ENCODE measurements around the gene TTC28. TPM values are rescaled to one million over a fixed set of nuclear protein-coding genes. Genes with fewer than 3 reads are reported as not detected.

TTC28 gene
- total RNA-seq, 1 donor from 2014 or later, result 1.3 TPM

GRCh38 chr22:28143961-28144745, 535.5 kb downstream of the TTC28 start:
- no peaks in the 10 kb centered on the region for H3K9me3 Mint-ChIP-seq
- intact Hi-C loops (cut with micrococcal nuclease), result no loop called here

GRCh38 chr22:28143241-28143865, 536.3 kb downstream of the TTC28 start:
- H3K9me3 Mint-ChIP-seq, result no peaks in the 10 kb centered on the region
- no peak overlapping the region for H3K4me3 Mint-ChIP-seq
- intact Hi-C loops (cut with micrococcal nuclease), result no loop called here
- DNase-seq, result no peak
- H3K27ac Mint-ChIP-seq, result no peak overlapping the region
- no peaks in the 10 kb centered on the region for H3K36me3 Mint-ChIP-seq (ENCODE audit: low read depth)
- no peaks in the 10 kb centered on the region for H3K4me1 Mint-ChIP-seq
- H3K27me3 Mint-ChIP-seq, result peaks cover 9% of the 10 kb centered on the region

More at GRCh38 chr22:28143961-28144745, 535.5 kb downstream of the TTC28 start:
- no peaks in the 10 kb centered on the region for H3K36me3 Mint-ChIP-seq (ENCODE audit: low read depth)
- no peak for DNase-seq
- H3K4me3 Mint-ChIP-seq, result no peak overlapping the region
- H3K27me3 Mint-ChIP-seq, result peaks cover 9% of the 10 kb centered on the region
- no peak overlapping the region for H3K27ac Mint-ChIP-seq
- no peaks in the 10 kb centered on the region for H3K4me1 Mint-ChIP-seq

GRCh38 chr22:28142361-28142961, 537.2 kb downstream of the TTC28 start:
- DNase-seq, result no peak
- H3K27me3 Mint-ChIP-seq, result peaks cover 8% of the 10 kb centered on the region
- intact Hi-C loops (cut with micrococcal nuclease), result no loop called here
- no peaks in the 10 kb centered on the region for H3K36me3 Mint-ChIP-seq (ENCODE audit: low read depth)
- H3K9me3 Mint-ChIP-seq, result no peaks in the 10 kb centered on the region
- no peak overlapping the region for H3K27ac Mint-ChIP-seq
- H3K4me1 Mint-ChIP-seq, result no peaks in the 10 kb centered on the region
- no peak overlapping the region for H3K4me3 Mint-ChIP-seq

- Mint-ChIP-seq H3K4me1 (no peaks in the 10 kb centered on the region), H3K36me3 (ENCODE audit: low read depth) (no peaks in the 10 kb centered on the region), H3K27ac (no peak overlapping the region), H3K9me3 (no peaks in the 10 kb centered on the region), H3K27me3 (peaks cover 8% of the 10 kb centered on the region), H3K4me3 (no peak overlapping the region)
- intact Hi-C loops (cut with micrococcal nuclease), result no loop called here
- no peak for DNase-seq
Observed at GRCh38 chr22:28141614-28142013, 538.0 kb downstream of the TTC28 start.

- Mint-ChIP-seq H3K9me3 (no peaks in the 10 kb centered on the region), H3K27me3 (peaks cover 9% of the 10 kb centered on the region), H3K27ac (no peak overlapping the region), H3K4me3 (no peak overlapping the region), H3K36me3 (ENCODE audit: low read depth) (no peaks in the 10 kb centered on the region), H3K4me1 (no peaks in the 10 kb centered on the region)
- DNase-seq, result no peak
- intact Hi-C loops (cut with micrococcal nuclease), result no loop called here
Observed at GRCh38 chr22:28139961-28140360, 539.7 kb downstream of the TTC28 start.

GRCh38 chr22:28139516-28139915, 540.1 kb downstream of the TTC28 start:
- H3K27me3 Mint-ChIP-seq, result peaks cover 9% of the 10 kb centered on the region

GRCh38 chr22:28137036-28137435, 542.6 kb downstream of the TTC28 start:
- no peak for DNase-seq
- H3K9me3 Mint-ChIP-seq, result no peaks in the 10 kb centered on the region
- no peaks in the 10 kb centered on the region for H3K36me3 Mint-ChIP-seq (ENCODE audit: low read depth)
- H3K27me3 Mint-ChIP-seq, result peaks cover 4% of the 10 kb centered on the region
- intact Hi-C loops (cut with micrococcal nuclease), result no loop called here
- H3K4me1 Mint-ChIP-seq, result no peaks in the 10 kb centered on the region
- no peak overlapping the region for H3K4me3 Mint-ChIP-seq
- no peak overlapping the region for H3K27ac Mint-ChIP-seq

More at GRCh38 chr22:28139516-28139915, 540.1 kb downstream of the TTC28 start:
- no peak overlapping the region for H3K27ac Mint-ChIP-seq
- no peaks in the 10 kb centered on the region for H3K4me1 Mint-ChIP-seq
- no peaks in the 10 kb centered on the region for H3K36me3 Mint-ChIP-seq (ENCODE audit: low read depth)
- H3K9me3 Mint-ChIP-seq, result no peaks in the 10 kb centered on the region
- no peak overlapping the region for H3K4me3 Mint-ChIP-seq
- intact Hi-C loops (cut with micrococcal nuclease), result no loop called here
- DNase-seq, result no peak

GRCh38 chr22:28132466-28132865, 547.2 kb downstream of the TTC28 start:
- H3K27ac Mint-ChIP-seq, result no peak overlapping the region
- intact Hi-C loops (cut with micrococcal nuclease), result no loop called here
- peaks cover 2% of the 10 kb centered on the region for H3K4me1 Mint-ChIP-seq
- H3K4me3 Mint-ChIP-seq, result no peak overlapping the region
- H3K9me3 Mint-ChIP-seq, result no peaks in the 10 kb centered on the region
- H3K27me3 Mint-ChIP-seq, result peaks cover 4% of the 10 kb centered on the region
- no peaks in the 10 kb centered on the region for H3K36me3 Mint-ChIP-seq (ENCODE audit: low read depth)
- no peak for DNase-seq

- DNase-seq, result no peak
- Mint-ChIP-seq H3K4me1 (peaks cover 2% of the 10 kb centered on the region), H3K27ac (no peak overlapping the region), H3K4me3 (no peak overlapping the region), H3K36me3 (ENCODE audit: low read depth) (no peaks in the 10 kb centered on the region), H3K9me3 (no peaks in the 10 kb centered on the region), H3K27me3 (peaks cover 2% of the 10 kb centered on the region)
- intact Hi-C loops (cut with micrococcal nuclease), result no loop called here
Observed at GRCh38 chr22:28129319-28129962, 550.2 kb downstream of the TTC28 start.

- H3K27ac Mint-ChIP-seq, result no peak overlapping the region
- intact Hi-C loops (cut with micrococcal nuclease), result no loop called here
- no peaks in the 10 kb centered on the region for H3K9me3 Mint-ChIP-seq
- DNase-seq, result no peak
- peaks cover 2% of the 10 kb centered on the region for H3K4me1 Mint-ChIP-seq
- H3K4me3 Mint-ChIP-seq, result no peak overlapping the region
- peaks cover 2% of the 10 kb centered on the region for H3K27me3 Mint-ChIP-seq
- H3K36me3 Mint-ChIP-seq (ENCODE audit: low read depth), result no peaks in the 10 kb centered on the region
Observed at GRCh38 chr22:28128827-28129226, 550.8 kb downstream of the TTC28 start.

- peaks cover 4% of the 10 kb centered on the region for H3K27me3 Mint-ChIP-seq
- no peak for DNase-seq
- intact Hi-C loops (cut with micrococcal nuclease), result no loop called here
- no peaks in the 10 kb centered on the region for H3K9me3 Mint-ChIP-seq
- no peak overlapping the region for H3K27ac Mint-ChIP-seq
- H3K4me3 Mint-ChIP-seq, result no peak overlapping the region
- peaks cover 2% of the 10 kb centered on the region for H3K4me1 Mint-ChIP-seq
- H3K36me3 Mint-ChIP-seq (ENCODE audit: low read depth), result no peaks in the 10 kb centered on the region
Observed at GRCh38 chr22:28125799-28126198, 553.8 kb downstream of the TTC28 start.

- Mint-ChIP-seq H3K9me3 (no peaks in the 10 kb centered on the region), H3K4me1 (no peaks in the 10 kb centered on the region), H3K27ac (no peak overlapping the region), H3K4me3 (no peak overlapping the region), H3K27me3 (peaks cover 2% of the 10 kb centered on the region), H3K36me3 (ENCODE audit: low read depth) (no peaks in the 10 kb centered on the region)
- intact Hi-C loops (cut with micrococcal nuclease), result no loop called here
- DNase-seq, result no peak
Observed at GRCh38 chr22:28123989-28124766, 555.5 kb downstream of the TTC28 start.
